ENCODE data around the gene CCDC30.
A peak's percentile ranks its signal among the peaks of the same experiment; 100 is the strongest.
"Not testable (repeated sequence)": the region's sequence is repeated elsewhere in the genome, so short reads cannot be mapped to it uniquely, and the experiment has no call there.

Gene CCDC30

DNA sequence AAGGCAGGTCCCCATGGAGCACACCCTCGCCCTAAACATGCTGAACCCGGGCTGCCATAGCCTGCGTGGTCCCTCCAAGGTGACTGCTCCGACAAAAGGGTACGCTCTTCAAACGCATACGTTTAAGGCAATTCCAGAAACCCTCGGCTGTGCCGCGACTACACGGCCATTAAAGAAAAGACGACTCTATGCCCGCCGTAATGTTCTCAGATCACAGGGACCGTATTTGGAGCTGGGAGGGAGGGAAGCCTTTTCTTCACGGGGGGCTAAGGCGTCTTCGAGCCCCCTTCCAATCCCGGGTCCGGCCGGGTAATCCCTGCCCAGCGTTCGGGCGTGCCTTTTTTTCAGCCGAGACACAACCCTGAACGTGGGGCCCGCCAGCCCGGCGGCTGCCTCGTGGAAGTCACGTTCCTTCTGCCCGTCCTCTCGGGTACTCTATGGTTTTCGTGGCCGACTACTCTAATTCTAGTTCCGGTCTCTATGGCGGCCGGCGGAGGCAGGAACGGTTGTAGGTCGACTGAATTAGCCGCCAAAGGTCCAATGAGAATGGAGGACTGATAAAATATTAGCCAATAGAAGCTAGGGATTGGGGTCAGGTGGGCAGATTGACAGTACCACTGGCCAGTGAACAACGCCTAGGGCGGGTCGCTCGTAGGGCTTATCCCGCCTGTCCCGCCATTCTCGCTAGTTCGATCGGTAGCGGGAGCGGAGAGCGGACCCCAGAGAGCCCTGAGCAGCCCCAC, 218.8 kb downstream of the CCDC30 start, which contains the start of gene YBX1:
YBX1 (plus strand) TSS at position 678 of the 743 bp plus-strand sequence. CDS start 148 bp downstream, outside the sequence.
- peak within 1 kb of the TSS; percentile 91 for H3K9ac ChIP-seq (ENCODE audit: low read depth in 1 of 2, low read length in 2 of 2)
- H3K27me3 ChIP-seq (ENCODE audit: control insufficient read depth in 2 of 2, insufficient read depth in 2 of 2, low read length in 2 of 2), result no peaks in the 10 kb centered on the region
- peaks cover 0 to 8% of the 10 kb centered on the region in 2 donors for H3K36me3 ChIP-seq (ENCODE audit: control insufficient read depth in 2 of 2, insufficient read depth in 2 of 2, low read length in 2 of 2)
- H3K4me1 ChIP-seq (ENCODE audit: control insufficient read depth in 2 of 2, insufficient read depth in 2 of 2, low read length in 2 of 2), result peaks cover 41 to 44% of the 10 kb centered on the region in 2 donors
- H3K9me3 ChIP-seq (ENCODE audit: control insufficient read depth in 2 of 2, low read length in 2 of 2), result no peaks in the 10 kb centered on the region
- H3K27ac ChIP-seq (ENCODE audit: low read depth in 2 of 2, low read length in 2 of 2), result peak within 1 kb of the TSS; percentile 88
- H3K4me3 ChIP-seq (ENCODE audit: low read length in 2 of 2), result peak within 1 kb of the TSS; percentile 93 to 94

- not testable (repeated sequence) for H3K27me3 ChIP-seq (ENCODE audit: control insufficient read depth in 2 of 2, insufficient read depth in 2 of 2, low read length in 2 of 2); H3K9me3 ChIP-seq (ENCODE audit: control insufficient read depth in 2 of 2, low read length in 2 of 2); H3K36me3 ChIP-seq (ENCODE audit: control insufficient read depth in 2 of 2, insufficient read depth in 2 of 2, low read length in 2 of 2)
- Histone ChIP-seq H3K4me1 (ENCODE audit: control insufficient read depth in 2 of 2, insufficient read depth in 2 of 2, low read length in 2 of 2) (peaks cover 41 to 45% of the 10 kb centered on the region in 2 donors), H3K4me3 (ENCODE audit: low read length in 2 of 2) (peak overlapping the region; percentile 93 to 94), H3K9ac (ENCODE audit: low read depth in 1 of 2, low read length in 2 of 2) (peak overlapping the region in 1 of 2 donors; percentile 80), H3K27ac (ENCODE audit: low read depth in 2 of 2, low read length in 2 of 2) (peak overlapping the region; percentile 81 to 88)
Observed at GRCh38 chr1:42682484-42682738, 219.3 kb downstream of the CCDC30 start.

GRCh38 chr1:42682739-42683531, 219.8 kb downstream of the CCDC30 start:
- Histone ChIP-seq H3K27ac (ENCODE audit: low read depth in 2 of 2, low read length in 2 of 2) (peak overlapping the region; percentile 81 to 88), H3K4me1 (ENCODE audit: control insufficient read depth in 2 of 2, insufficient read depth in 2 of 2, low read length in 2 of 2) (peaks cover 46 to 47% of the 10 kb centered on the region in 2 donors), H3K9ac (ENCODE audit: low read depth in 1 of 2, low read length in 2 of 2) (peak overlapping the region; percentile 54 to 80), H3K36me3 (ENCODE audit: control insufficient read depth in 2 of 2, insufficient read depth in 2 of 2, low read length in 2 of 2) (peaks cover 0 to 8% of the 10 kb centered on the region in 2 donors), H3K4me3 (ENCODE audit: low read length in 2 of 2) (peak overlapping the region; percentile 93 to 94), H3K9me3 (ENCODE audit: control insufficient read depth in 2 of 2, low read length in 2 of 2) (no peaks in the 10 kb centered on the region), H3K27me3 (ENCODE audit: control insufficient read depth in 2 of 2, insufficient read depth in 2 of 2, low read length in 2 of 2) (no peaks in the 10 kb centered on the region)

DNA sequence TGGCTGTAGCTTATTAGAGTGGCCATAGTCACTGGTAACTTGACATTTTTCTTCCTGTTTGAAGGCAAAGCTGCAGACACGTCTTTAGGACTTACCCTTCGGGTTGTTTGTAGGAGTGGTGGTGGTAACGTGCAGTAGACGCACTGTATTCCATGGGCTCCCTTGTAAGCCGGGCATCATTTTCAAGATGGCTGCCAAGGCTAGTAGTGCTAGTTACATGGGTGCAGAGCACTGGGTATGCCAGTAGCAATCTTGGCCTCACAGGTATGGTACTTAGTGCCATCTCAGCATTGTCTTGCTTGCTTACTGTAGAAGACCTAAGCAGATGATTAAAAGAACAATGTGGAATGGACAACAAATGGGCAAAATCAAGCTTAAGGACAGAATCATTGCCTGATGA, 221.1 kb downstream of the CCDC30 start:
- Histone ChIP-seq H3K27ac (ENCODE audit: low read depth in 2 of 2, low read length in 2 of 2) (no peak overlapping the region), H3K9me3 (ENCODE audit: control insufficient read depth in 2 of 2, low read length in 2 of 2) (no peaks in the 10 kb centered on the region), H3K9ac (ENCODE audit: low read depth in 1 of 2, low read length in 2 of 2) (peak overlapping the region; percentile 49 to 80), H3K36me3 (ENCODE audit: control insufficient read depth in 2 of 2, insufficient read depth in 2 of 2, low read length in 2 of 2) (peaks cover 0 to 8% of the 10 kb centered on the region in 2 donors), H3K4me3 (ENCODE audit: low read length in 2 of 2) (peak overlapping the region; percentile 93 to 94), H3K27me3 (ENCODE audit: control insufficient read depth in 2 of 2, insufficient read depth in 2 of 2, low read length in 2 of 2) (no peaks in the 10 kb centered on the region), H3K4me1 (ENCODE audit: control insufficient read depth in 2 of 2, insufficient read depth in 2 of 2, low read length in 2 of 2) (peaks cover 52 to 57% of the 10 kb centered on the region in 2 donors)

DNA sequence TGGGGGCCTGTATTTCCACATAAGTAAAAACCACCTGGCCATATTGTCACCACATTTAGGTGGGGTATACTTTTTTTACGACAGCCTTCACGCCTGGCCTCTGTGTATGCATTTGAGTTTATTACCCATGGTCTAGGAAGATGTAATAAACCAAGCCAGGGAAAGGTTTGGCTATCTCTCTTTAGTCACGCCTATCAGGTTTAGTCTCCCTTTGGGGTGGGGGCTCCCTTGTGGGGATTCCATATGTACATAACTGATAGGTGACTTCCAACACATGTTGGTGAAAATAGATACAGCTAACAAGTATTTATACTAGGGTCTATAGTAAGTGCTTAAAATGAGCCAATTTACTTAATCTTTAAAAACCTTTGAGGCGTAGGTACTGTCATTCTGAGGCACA, 223.3 kb downstream of the CCDC30 start:
- peaks cover 62 to 69% of the 10 kb centered on the region in 2 donors for H3K4me1 ChIP-seq (ENCODE audit: control insufficient read depth in 2 of 2, insufficient read depth in 2 of 2, low read length in 2 of 2)
- no peaks in the 10 kb centered on the region for H3K9me3 ChIP-seq (ENCODE audit: control insufficient read depth in 2 of 2, low read length in 2 of 2)
- H3K9ac ChIP-seq (ENCODE audit: low read depth in 1 of 2, low read length in 2 of 2), result peak overlapping the region in 1 of 2 donors; percentile 27
- peaks cover 0 to 8% of the 10 kb centered on the region in 2 donors for H3K36me3 ChIP-seq (ENCODE audit: control insufficient read depth in 2 of 2, insufficient read depth in 2 of 2, low read length in 2 of 2)
- peak overlapping the region in 1 of 2 donors; percentile 7 for H3K27ac ChIP-seq (ENCODE audit: low read depth in 2 of 2, low read length in 2 of 2)
- H3K4me3 ChIP-seq (ENCODE audit: low read length in 2 of 2), result no peak overlapping the region
- no peaks in the 10 kb centered on the region for H3K27me3 ChIP-seq (ENCODE audit: control insufficient read depth in 2 of 2, insufficient read depth in 2 of 2, low read length in 2 of 2)

DNA sequence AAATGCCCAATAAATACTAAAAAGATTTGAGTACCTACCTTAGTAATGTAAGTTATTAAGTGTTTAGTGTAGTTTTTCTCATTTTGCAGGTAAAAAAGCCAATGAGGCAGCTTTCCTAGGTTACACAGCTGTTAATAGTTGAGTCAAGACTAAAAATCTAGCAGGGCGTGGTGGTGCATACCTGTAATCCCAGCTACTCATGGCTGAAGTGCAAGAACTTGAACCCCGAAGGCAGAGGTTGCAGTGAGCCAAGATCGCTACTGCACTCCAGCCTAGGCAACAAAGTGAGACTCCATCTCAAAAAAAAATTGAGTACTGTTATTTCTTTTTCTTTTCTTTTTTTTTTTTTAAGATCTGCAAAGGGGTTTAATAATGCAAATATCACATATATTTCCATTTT, 226.8 kb downstream of the CCDC30 start:
- Histone ChIP-seq H3K27ac (ENCODE audit: low read depth in 2 of 2, low read length in 2 of 2) (no peak overlapping the region), H3K4me3 (ENCODE audit: low read length in 2 of 2) (no peak overlapping the region), H3K27me3 (ENCODE audit: control insufficient read depth in 2 of 2, insufficient read depth in 2 of 2, low read length in 2 of 2) (no peaks in the 10 kb centered on the region), H3K9ac (ENCODE audit: low read depth in 1 of 2, low read length in 2 of 2) (no peak overlapping the region), H3K36me3 (ENCODE audit: control insufficient read depth in 2 of 2, insufficient read depth in 2 of 2, low read length in 2 of 2) (peaks cover 0 to 3% of the 10 kb centered on the region in 2 donors), H3K4me1 (ENCODE audit: control insufficient read depth in 2 of 2, insufficient read depth in 2 of 2, low read length in 2 of 2) (peaks cover 63 to 81% of the 10 kb centered on the region in 2 donors), H3K9me3 (ENCODE audit: control insufficient read depth in 2 of 2, low read length in 2 of 2) (no peaks in the 10 kb centered on the region)

DNA sequence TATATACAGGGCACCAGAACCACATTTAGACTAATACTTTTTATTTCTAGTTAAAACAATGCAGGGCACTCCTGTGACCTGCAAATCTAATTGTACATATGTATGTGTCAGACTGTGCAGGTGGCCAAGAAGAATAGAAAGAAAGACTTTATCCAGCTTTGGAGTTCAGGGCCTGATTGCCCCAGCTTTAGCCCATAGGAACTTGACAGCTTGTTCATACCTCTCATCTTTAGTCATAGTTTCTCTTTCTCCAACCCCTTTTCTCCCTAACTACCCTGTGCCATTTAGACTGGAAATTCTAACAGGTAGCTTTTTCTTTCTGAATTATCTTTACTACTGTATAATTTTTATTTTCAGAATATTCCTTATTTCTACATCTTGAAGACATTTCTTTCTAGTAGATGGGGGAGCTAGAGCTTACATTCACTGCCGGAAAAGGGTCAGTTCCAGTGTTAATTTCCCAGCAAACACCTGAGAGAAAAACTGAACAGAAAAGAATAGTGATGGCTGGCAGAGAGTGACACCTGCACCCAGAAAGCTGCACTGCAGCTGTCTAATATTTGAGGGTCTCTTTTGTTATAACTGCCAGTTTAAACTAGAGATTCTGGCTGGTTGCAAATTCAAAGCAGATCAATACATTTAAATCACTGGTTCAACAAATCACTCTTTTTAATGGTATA, 227.5 kb downstream of the CCDC30 start:
- Histone ChIP-seq H3K36me3 (ENCODE audit: control insufficient read depth in 2 of 2, insufficient read depth in 2 of 2, low read length in 2 of 2) (peaks cover 2 to 10% of the 10 kb centered on the region in 2 donors), H3K27ac (ENCODE audit: low read depth in 2 of 2, low read length in 2 of 2) (peak overlapping the region; percentile 16 to 33), H3K4me3 (ENCODE audit: low read length in 2 of 2) (no peak overlapping the region), H3K27me3 (ENCODE audit: control insufficient read depth in 2 of 2, insufficient read depth in 2 of 2, low read length in 2 of 2) (no peaks in the 10 kb centered on the region), H3K9ac (ENCODE audit: low read depth in 1 of 2, low read length in 2 of 2) (no peak overlapping the region), H3K4me1 (ENCODE audit: control insufficient read depth in 2 of 2, insufficient read depth in 2 of 2, low read length in 2 of 2) (peaks cover 56 to 74% of the 10 kb centered on the region in 2 donors), H3K9me3 (ENCODE audit: control insufficient read depth in 2 of 2, low read length in 2 of 2) (no peaks in the 10 kb centered on the region)

GRCh38 chr1:42691157-42691498, 228.0 kb downstream of the CCDC30 start:
- Histone ChIP-seq H3K36me3 (ENCODE audit: control insufficient read depth in 2 of 2, insufficient read depth in 2 of 2, low read length in 2 of 2) (peaks cover 6 to 14% of the 10 kb centered on the region in 2 donors), H3K9me3 (ENCODE audit: control insufficient read depth in 2 of 2, low read length in 2 of 2) (no peaks in the 10 kb centered on the region), H3K27me3 (ENCODE audit: control insufficient read depth in 2 of 2, insufficient read depth in 2 of 2, low read length in 2 of 2) (no peaks in the 10 kb centered on the region), H3K9ac (ENCODE audit: low read depth in 1 of 2, low read length in 2 of 2) (no peak overlapping the region), H3K4me3 (ENCODE audit: low read length in 2 of 2) (no peak overlapping the region), H3K27ac (ENCODE audit: low read depth in 2 of 2, low read length in 2 of 2) (peak overlapping the region; percentile 16 to 56), H3K4me1 (ENCODE audit: control insufficient read depth in 2 of 2, insufficient read depth in 2 of 2, low read length in 2 of 2) (peaks cover 50 to 72% of the 10 kb centered on the region in 2 donors)

DNA sequence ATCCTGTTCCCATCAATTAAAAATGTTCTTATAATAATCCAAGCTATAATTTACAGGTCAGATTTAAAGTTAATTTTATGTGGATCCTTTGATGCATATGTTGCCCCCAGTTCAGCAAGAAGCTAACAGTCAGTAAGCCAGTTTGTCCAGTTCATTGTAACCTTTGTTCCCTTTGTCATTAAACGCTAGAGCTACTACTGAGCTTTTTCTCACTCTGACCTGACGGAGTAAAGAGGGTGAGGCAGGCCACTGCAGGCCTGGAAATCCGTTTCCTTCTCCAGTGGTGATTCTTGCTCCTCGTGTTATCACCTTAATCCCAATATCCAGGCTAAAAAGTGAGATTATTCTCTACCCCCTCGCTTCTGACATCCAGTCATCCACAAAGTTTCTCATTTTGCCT, 229.4 kb downstream of the CCDC30 start:
- H3K27ac ChIP-seq (ENCODE audit: low read depth in 2 of 2, low read length in 2 of 2), result peak overlapping the region; percentile 56 to 91
- H3K4me3 ChIP-seq (ENCODE audit: low read length in 2 of 2), result peak overlapping the region in 1 of 2 donors; percentile 16
- H3K27me3 ChIP-seq (ENCODE audit: control insufficient read depth in 2 of 2, insufficient read depth in 2 of 2, low read length in 2 of 2), result no peaks in the 10 kb centered on the region
- H3K4me1 ChIP-seq (ENCODE audit: control insufficient read depth in 2 of 2, insufficient read depth in 2 of 2, low read length in 2 of 2), result peaks cover 41 to 65% of the 10 kb centered on the region in 2 donors
- H3K36me3 ChIP-seq (ENCODE audit: control insufficient read depth in 2 of 2, insufficient read depth in 2 of 2, low read length in 2 of 2), result peaks cover 16 to 24% of the 10 kb centered on the region in 2 donors
- no peaks in the 10 kb centered on the region for H3K9me3 ChIP-seq (ENCODE audit: control insufficient read depth in 2 of 2, low read length in 2 of 2)
- H3K9ac ChIP-seq (ENCODE audit: low read depth in 1 of 2, low read length in 2 of 2), result peak overlapping the region; percentile 7 to 39

DNA sequence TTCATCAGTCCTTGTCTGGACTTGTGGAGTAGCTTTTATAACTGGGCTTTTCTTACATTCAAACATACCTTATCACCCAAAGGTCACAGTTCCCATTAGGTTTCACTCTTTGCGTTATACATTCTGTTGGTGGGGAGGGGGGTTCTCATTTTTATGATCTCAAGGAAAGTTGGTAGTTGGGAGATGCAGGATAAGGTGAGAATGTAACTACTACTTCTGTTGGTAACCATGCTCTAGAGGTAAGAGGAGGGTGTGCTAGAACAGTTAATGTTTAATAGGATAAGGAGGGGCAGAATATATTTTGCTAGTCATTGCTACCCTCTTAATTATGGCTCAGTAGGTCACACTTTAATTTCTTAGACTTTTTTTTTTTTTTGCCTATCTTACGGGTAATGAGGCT, 229.8 kb downstream of the CCDC30 start:
- Histone ChIP-seq H3K9me3 (ENCODE audit: control insufficient read depth in 2 of 2, low read length in 2 of 2) (no peaks in the 10 kb centered on the region), H3K36me3 (ENCODE audit: control insufficient read depth in 2 of 2, insufficient read depth in 2 of 2, low read length in 2 of 2) (peaks cover 21 to 29% of the 10 kb centered on the region in 2 donors), H3K4me1 (ENCODE audit: control insufficient read depth in 2 of 2, insufficient read depth in 2 of 2, low read length in 2 of 2) (peaks cover 39 to 61% of the 10 kb centered on the region in 2 donors), H3K4me3 (ENCODE audit: low read length in 2 of 2) (peak overlapping the region; percentile 20 to 42), H3K27ac (ENCODE audit: low read depth in 2 of 2, low read length in 2 of 2) (peak overlapping the region; percentile 56 to 91), H3K9ac (ENCODE audit: low read depth in 1 of 2, low read length in 2 of 2) (peak overlapping the region in 1 of 2 donors; percentile 39), H3K27me3 (ENCODE audit: control insufficient read depth in 2 of 2, insufficient read depth in 2 of 2, low read length in 2 of 2) (no peaks in the 10 kb centered on the region)

Data from mucosa of rectum (tissue), 2 donors.